OCI-LY7 (cell line): Measurements from ENCODE around the gene GRAMD2B. TPM values are rescaled to one million over a fixed set of nuclear protein-coding genes. Genes with fewer than 3 reads are reported as not detected.

Source experiments
- BruUV-seq: library from RNA; stranded (reverse); fragments of 400-500 nt; replicated peaks from 2 replicates; lab custom pipeline; 2021; lab: Mats Ljungman, UMichigan
- CTCF ChIA-PET: fragments of 300-600 bp; sonication (Branson Sonifier 250); formaldehyde crosslinking; loops from one replicate; lab custom pipeline; 2022; ENCODE audit warnings: antibody characterized with exemption; ENCODE audit not compliant: unreplicated experiment; lab: Charles Lee
- POLR2A ChIA-PET: fragments of 300-600 bp; sonication (Branson Sonifier 250); formaldehyde crosslinking; loops from one replicate; lab custom pipeline; 2022; ENCODE audit warnings: antibody characterized with exemption; lab: Charles Lee
- DNase-seq: peaks from one replicate; pipeline ENCODE4 v3.0.0-alpha.2; 2015; ENCODE audit warnings: low spot score
- H2AFZ ChIP-seq: fragments of 200-600 bp; sonication (generic), shearing (Covaris generic); 2 replicates; pipeline ENCODE4 v1.6.1; 2014; ENCODE audit warnings: mild to moderate bottlenecking, antibody characterized with exemption, low read length, moderate library complexity
- H3K27ac ChIP-seq: fragments of 200-600 bp; sonication (generic); 2 replicates; pipeline ENCODE4 v1.5.1; 2014; ENCODE audit warnings: mixed run types, low read depth, mild to moderate bottlenecking, moderate library complexity, low read length, inconsistent platforms; ENCODE audit not compliant: poor library complexity, severe bottlenecking
- H3K36me3 ChIP-seq: fragments of 200-600 bp; sonication (generic); 2 replicates; pipeline ENCODE4 v1.6.1; 2014; ENCODE audit warnings: mild to moderate bottlenecking, antibody characterized with exemption, low read length, moderate library complexity, mixed read lengths; ENCODE audit not compliant: insufficient read depth
- H3K4me1 ChIP-seq: fragments of 200-600 bp; sonication (generic); 2 replicates; pipeline ENCODE4 v1.5.1; 2014; ENCODE audit warnings: mild to moderate bottlenecking, low read length; ENCODE audit not compliant: insufficient read depth, poor library complexity, severe bottlenecking
- H3K4me2 ChIP-seq: fragments of 200-600 bp; sonication (generic); 2 replicates; pipeline ENCODE4 v1.6.1; 2014; ENCODE audit warnings: mild to moderate bottlenecking, low read length
- H3K4me3 ChIP-seq: fragments of 200-600 bp; sonication (generic); 2 replicates; pipeline ENCODE4 v1.5.1; 2014; ENCODE audit warnings: mild to moderate bottlenecking, low read depth, low read length; ENCODE audit not compliant: poor library complexity, severe bottlenecking
- H3K79me2 ChIP-seq: fragments of 200-600 bp; sonication (generic); 2 replicates; pipeline ENCODE4 v1.6.1; 2016; ENCODE audit warnings: low read depth, mild to moderate bottlenecking, low read length, moderate library complexity, mixed read lengths; ENCODE audit not compliant: insufficient read depth
- H3K9me2 ChIP-seq: fragments of 200-600 bp; sonication (generic); 2 replicates; pipeline ENCODE4 v1.6.1; 2016; ENCODE audit warnings: mild to moderate bottlenecking, low read length, mixed read lengths; ENCODE audit not compliant: insufficient read depth
- H3K9me3 ChIP-seq: fragments of 200-600 bp; sonication (generic); 2 replicates; pipeline ENCODE4 v1.6.1; 2014; ENCODE audit warnings: mild to moderate bottlenecking, mixed run types, low read length, mixed read lengths
- H4K20me1 ChIP-seq: fragments of 200-600 bp; sonication (generic); 2 replicates; pipeline ENCODE4 v1.6.1; 2014; ENCODE audit warnings: mild to moderate bottlenecking, antibody characterized with exemption, low read length, moderate library complexity, mixed read lengths; ENCODE audit not compliant: insufficient read depth
- CTCF ChIP-seq: fragments of 200-600 bp; sonication (generic); conservative IDR thresholded peaks from 2 replicates; pipeline ENCODE4 v1.5.1; 2014; ENCODE audit warnings: mild to moderate bottlenecking, antibody characterized with exemption, low read length, moderate library complexity, mixed read lengths
- EZH2phosphoT487 ChIP-seq: fragments of 200-600 bp; sonication (generic); IDR thresholded peaks from 2 replicates; pipeline ENCODE4 v1.6.1; 2018; ENCODE audit warnings: low read depth, borderline replicate concordance, mild to moderate bottlenecking, mixed run types, antibody characterized with exemption, low read length, moderate library complexity, mixed read lengths
- intact Hi-C: fragments of 100-400 bp; cut with micrococcal nuclease; formaldehyde crosslinking; loops from one replicate; pipeline ENCODE4 v1.10.0; 2022; ENCODE audit not compliant: unreplicated experiment
- total RNA-seq, 2 experiments: library from RNA; depleted of rRNA in 1 of 2; stranded (reverse); fragments of >200 nt in 1 of 2; shearing (Covaris generic) in 1 of 2; gene quantifications; 2 replicates each; pipeline ENCODE4 v1.2.3, GENCODE V29; 2014 to 2022

The GRAMD2B gene
- total RNA-seq, 2 experiments from 2014 or later: not detected

GRCh38 chr5:126523818-126524510 lies 100.8 kb downstream of the GRAMD2B start:
- Histone ChIP-seq H3K79me2 (no peaks in the 10 kb centered on the region), H3K36me3 (no peaks in the 10 kb centered on the region), H4K20me1 (no peaks in the 10 kb centered on the region), H3K4me2 (no peak overlapping the region), H3K4me3 (no peak overlapping the region), H3K9me3 (no peaks in the 10 kb centered on the region), H2AFZ (no peak overlapping the region), H3K9me2 (no peaks in the 10 kb centered on the region), H3K4me1 (no peaks in the 10 kb centered on the region), H3K27ac (no peak overlapping the region)
- ChIA-PET CTCF (no interaction called here), POLR2A (interaction anchor here (0.6 kb wide), 1 partner anchor 1138 kb away, joined by 3 read pairs; no protein-coding TSS in a partner anchor)
- BruUV-seq: no TSS peak
- intact Hi-C loops: no loop called here
- DNase-seq: no peak
- no peak for TF ChIP-seq EZH2phosphoT487
- TF ChIP-seq CTCF: no peak

DNA sequence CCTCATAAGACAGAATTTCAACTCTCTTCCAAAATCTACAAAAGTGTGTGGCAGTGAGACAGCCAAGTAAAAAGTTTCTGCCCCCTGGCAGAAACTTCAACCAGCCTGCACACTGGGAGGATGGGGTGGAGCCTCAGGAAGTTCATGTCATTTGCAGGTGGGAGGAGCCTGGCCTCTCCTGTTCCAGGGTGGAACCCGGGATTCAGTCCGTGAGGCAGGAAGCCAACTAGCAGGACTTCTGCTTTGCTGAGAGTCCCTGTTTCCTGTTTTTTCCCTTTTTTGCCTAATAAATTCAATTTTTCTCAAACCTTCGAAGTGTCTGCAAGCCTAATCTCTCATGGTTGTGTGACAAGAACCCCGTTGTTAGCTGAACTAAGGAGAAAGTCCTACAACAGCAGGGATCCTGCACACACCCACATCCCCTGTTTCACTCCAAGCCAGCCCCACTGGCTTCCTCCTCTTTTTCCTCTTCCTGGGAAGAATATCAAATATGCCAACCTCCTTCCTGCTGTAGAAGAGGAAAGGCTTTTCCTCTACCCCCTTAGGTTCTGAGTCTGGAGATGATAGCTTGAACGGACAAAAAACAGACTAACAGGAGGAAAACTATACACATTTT lies 102.5 kb downstream of the GRAMD2B start:
- Histone ChIP-seq H3K9me3 (no peaks in the 10 kb centered on the region), H3K4me2 (no peak overlapping the region), H2AFZ (0 out of 2 replicates have a peak overlapping the region, but pooled peaks have one; percentile 6), H3K4me1 (no peaks in the 10 kb centered on the region), H3K27ac (no peak overlapping the region), H3K36me3 (no peaks in the 10 kb centered on the region), H3K4me3 (no peak overlapping the region), H3K9me2 (no peaks in the 10 kb centered on the region), H4K20me1 (no peaks in the 10 kb centered on the region), H3K79me2 (no peaks in the 10 kb centered on the region)
- DNase-seq: no peak
- CTCF ChIA-PET: no interaction called here
- no TSS peak for BruUV-seq
- intact Hi-C loops: no loop called here
- POLR2A ChIA-PET: no interaction called here
- TF ChIP-seq CTCF (no peak), EZH2phosphoT487 (no peak)

GRCh38 chr5:126526493-126526892 lies 103.3 kb downstream of the GRAMD2B start:
- no peak for DNase-seq
- Histone ChIP-seq H3K36me3 (no peaks in the 10 kb centered on the region), H3K9me3 (no peaks in the 10 kb centered on the region), H2AFZ (no peak overlapping the region), H3K4me2 (no peak overlapping the region), H3K4me1 (no peaks in the 10 kb centered on the region), H3K27ac (no peak overlapping the region), H3K4me3 (no peak overlapping the region), H3K79me2 (no peaks in the 10 kb centered on the region), H3K9me2 (no peaks in the 10 kb centered on the region), H4K20me1 (no peaks in the 10 kb centered on the region)
- TF ChIP-seq EZH2phosphoT487 (no peak), CTCF (no peak)
- CTCF ChIA-PET: no interaction called here
- no TSS peak for BruUV-seq
- intact Hi-C loops: no loop called here
- POLR2A ChIA-PET: interaction anchor here (0.6 kb wide), 1 partner anchor 21 kb away, joined by 3 read pairs; no protein-coding TSS in a partner anchor
